Mucosa of descending colon (tissue), 3 donors: ENCODE measurements around the gene MILR1. TPM values are rescaled to one million over a fixed set of nuclear protein-coding genes. Genes with fewer than 3 reads are reported as not detected.

Experiments
- ATAC-seq: fragments of 200-7000 bp; cut with Tn5 transposase; one replicate; pipeline ENCODE4 v1.9.1; 2020; ENCODE audit warnings: mild to moderate bottlenecking, moderate library complexity
- DNase-seq, 3 donors: peaks; one replicate each; pipeline ENCODE4 v3.0.0-alpha.2; 2020
- H3K36me3 ChIP-seq: fragments of 200-600 bp; one replicate; pipeline ENCODE4 v1.8.0; 2021; ENCODE audit warnings: low read depth, mild to moderate bottlenecking
- H3K4me1 ChIP-seq: fragments of 200-600 bp; one replicate; pipeline ENCODE4 v1.8.0; 2021; ENCODE audit warnings: low read depth, mild to moderate bottlenecking
- H3K4me3 ChIP-seq: fragments of 200-600 bp; one replicate; pipeline ENCODE4 v1.8.0; 2021; ENCODE audit warnings: mild to moderate bottlenecking
- H3K9me3 ChIP-seq: fragments of 200-600 bp; one replicate; pipeline ENCODE4 v1.8.0; 2021; ENCODE audit warnings: mild to moderate bottlenecking
- intact Hi-C, 2 donors: fragments of 100-400 bp; cut with DNase I in 1 of 2; cut with micrococcal nuclease in 1 of 2; formaldehyde crosslinking; loops; one replicate each; pipeline versions ENCODE4 v1.11.0 to v1.11.1; 2022; cut with DNase I, micrococcal nuclease
- long read RNA-seq, 2 donors: library from polyadenylated mRNA; unstranded; transcript quantifications; one replicate each; pipeline ENCODE4 v2.0.0, GENCODE V29; 2019 to 2021
- total RNA-seq, 3 donors: library from RNA; stranded (reverse); fragmentation: NEBNext Ultra II Directional in 2 of 3; extraction: Animal tissue kit (Norgen Biotek cat#: 25700) in 2 of 3; gene quantifications; one replicate each; pipeline versions ENCODE4 v1.2.1 to v1.2.4, GENCODE V29; 2021 to 2023
- TF ChIP-seq, protein P1 (sequence below): fragments of 200-600 bp; IDR thresholded peaks from one replicate; pipeline ENCODE4 v1.8.0; 2022; ENCODE audit warnings: antibody characterized with exemption, mild to moderate bottlenecking
- donor health status: DM: no; HTN: no; CAD: no; lungs with moderate emphysema.
- donor health status: DM: no; HTN: no; CAD: no.
- donor health status: DM: no; HTN: yes; CAD: no.

MILR1 gene
- total RNA-seq, result 1 to 10 TPM; 4.4 to 4.6 (median 4.6) TPM
- long read RNA-seq, donor 1, partial matches to known transcripts, result 0 of 1 reads
- long read RNA-seq, donor 1, other reads (novel, unspliced or antisense), result 1 of 1 reads
- long read RNA-seq, donor 2, partial matches to known transcripts, result 0 of 5 reads
- long read RNA-seq, donor 2, other reads (novel, unspliced or antisense), result 1 of 5 reads

GRCh38 chr17:64448665-64449512, at the start of gene MILR1:
TSS of gene MILR1 (plus strand) at chr17:64449115. CDS start at chr17:64449169, 54 bp downstream.
- H3K9me3 ChIP-seq, result no peaks in the 10 kb centered on the region
- no peaks in the 10 kb centered on the region for H3K36me3 ChIP-seq
- peaks cover 3% of the 10 kb centered on the region for H3K4me1 ChIP-seq
- DNase-seq (peak in 1 of 3 donors; percentile 45), ATAC-seq (peak; percentile 95)
- intact Hi-C loops, result no loop called here
- no peak within 1 kb of the TSS for H3K4me3 ChIP-seq
- TF ChIP-seq, protein P1, sequence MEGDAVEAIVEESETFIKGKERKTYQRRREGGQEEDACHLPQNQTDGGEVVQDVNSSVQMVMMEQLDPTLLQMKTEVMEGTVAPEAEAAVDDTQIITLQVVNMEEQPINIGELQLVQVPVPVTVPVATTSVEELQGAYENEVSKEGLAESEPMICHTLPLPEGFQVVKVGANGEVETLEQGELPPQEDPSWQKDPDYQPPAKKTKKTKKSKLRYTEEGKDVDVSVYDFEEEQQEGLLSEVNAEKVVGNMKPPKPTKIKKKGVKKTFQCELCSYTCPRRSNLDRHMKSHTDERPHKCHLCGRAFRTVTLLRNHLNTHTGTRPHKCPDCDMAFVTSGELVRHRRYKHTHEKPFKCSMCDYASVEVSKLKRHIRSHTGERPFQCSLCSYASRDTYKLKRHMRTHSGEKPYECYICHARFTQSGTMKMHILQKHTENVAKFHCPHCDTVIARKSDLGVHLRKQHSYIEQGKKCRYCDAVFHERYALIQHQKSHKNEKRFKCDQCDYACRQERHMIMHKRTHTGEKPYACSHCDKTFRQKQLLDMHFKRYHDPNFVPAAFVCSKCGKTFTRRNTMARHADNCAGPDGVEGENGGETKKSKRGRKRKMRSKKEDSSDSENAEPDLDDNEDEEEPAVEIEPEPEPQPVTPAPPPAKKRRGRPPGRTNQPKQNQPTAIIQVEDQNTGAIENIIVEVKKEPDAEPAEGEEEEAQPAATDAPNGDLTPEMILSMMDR, result no peak

GRCh38 chr17:64399767-64400156, 49.2 kb upstream of the MILR1 start:
- Histone ChIP-seq H3K9me3 (no peaks in the 10 kb centered on the region), H3K4me1 (peaks cover 7% of the 10 kb centered on the region), H3K4me3 (no peak overlapping the region), H3K36me3 (no peaks in the 10 kb centered on the region)
- DNase-seq (no peak), ATAC-seq (no peak)
- TF ChIP-seq, protein P1, result no peak
- intact Hi-C loops, result no loop called here

- TF ChIP-seq, protein P1, result no peak
- Histone ChIP-seq H3K9me3 (no peaks in the 10 kb centered on the region), H3K4me3 (no peak overlapping the region), H3K36me3 (no peaks in the 10 kb centered on the region), H3K4me1 (peaks cover 7% of the 10 kb centered on the region)
- no peak for ATAC-seq
- intact Hi-C loops, result no loop called here
- DNase-seq, result no peak
Observed at GRCh38 chr17:64400642-64401041, 48.3 kb upstream of the MILR1 start.

GRCh38 chr17:64401244-64401860, 47.6 kb upstream of the MILR1 start:
- TF ChIP-seq, protein P1, result no peak
- Histone ChIP-seq H3K4me1 (peaks cover under 1% of the 10 kb centered on the region), H3K9me3 (no peaks in the 10 kb centered on the region), H3K36me3 (no peaks in the 10 kb centered on the region), H3K4me3 (no peak overlapping the region)
- DNase-seq, result no peak
- intact Hi-C loops, result no loop called here
- no peak for ATAC-seq

GRCh38 chr17:64401941-64402340, 47.0 kb upstream of the MILR1 start:
- intact Hi-C loops, result no loop called here
- TF ChIP-seq, protein P1, result no peak
- Histone ChIP-seq H3K4me3 (no peak overlapping the region), H3K9me3 (no peaks in the 10 kb centered on the region), H3K4me1 (no peaks in the 10 kb centered on the region), H3K36me3 (no peaks in the 10 kb centered on the region)
- ATAC-seq (no peak), DNase-seq (no peak)
